Suprapubic skin (tissue), 4 donors: ENCODE measurements around the gene NCOA6. TPM values are rescaled to one million over a fixed set of nuclear protein-coding genes. Genes with fewer than 3 reads are reported as not detected.

ENCODE experiments used
- DNase-seq, 2 donors: peaks; one replicate each; pipeline ENCODE4 v3.0.0-alpha.2; 2019; ENCODE audit warnings: low spot score in 2 of 2
- H3K27ac ChIP-seq: fragments of 200-600 bp; sonication (generic); one replicate; pipeline ENCODE4 v1.5.1; 2019
- H3K27me3 ChIP-seq: fragments of 200-600 bp; sonication (generic); one replicate; pipeline ENCODE4 v1.5.1; 2019
- H3K36me3 ChIP-seq: fragments of 200-600 bp; sonication (generic); one replicate; pipeline ENCODE4 v1.5.1; 2019
- H3K4me1 ChIP-seq: fragments of 200-600 bp; sonication (generic); one replicate; pipeline ENCODE4 v1.5.1; 2019
- H3K4me3 ChIP-seq: fragments of 200-600 bp; sonication (generic); one replicate; pipeline ENCODE4 v1.5.1; 2019; ENCODE audit warnings: mild to moderate bottlenecking
- H3K9me3 ChIP-seq: fragments of 200-600 bp; sonication (generic); one replicate; pipeline ENCODE4 v1.5.1; 2019
- EP300 ChIP-seq: sonication (generic); formaldehyde crosslinking; IDR thresholded peaks from one replicate; pipeline ENCODE4 v1.6.1; 2017; ENCODE audit warnings: antibody characterized with exemption
- POLR2A ChIP-seq, 2 donors: fragments of 450-650 bp; IDR thresholded peaks; one replicate each; pipeline ENCODE4 v1.6.1; 2017; ENCODE audit warnings: antibody characterized with exemption in 2 of 2, mild to moderate bottlenecking in 2 of 2, moderate library complexity in 2 of 2
- POLR2AphosphoS5 ChIP-seq, 3 donors: sonication (generic); formaldehyde crosslinking; IDR thresholded peaks; one replicate each; pipeline ENCODE4 v1.6.1; 2017; ENCODE audit warnings: antibody characterized with exemption in 3 of 3
- WGBS: methylation state at CpG from one replicate; pipeline ENCODE4 v1.1.5; 2018; 5-methylcytosine and 5-hydroxymethylcytosine counted together
- total RNA-seq, 4 donors: library from RNA; depleted of rRNA; stranded (reverse); fragments of >200 nt; gene quantifications; one replicate each; pipeline ENCODE4 v1.1.0, GENCODE V29; 2016
- TF ChIP-seq, protein P1 (sequence below), 2 donors: fragments of 200-600 bp in 1 of 2; fragments of 450-650 bp in 1 of 2; sonication (generic) in 1 of 2; IDR thresholded peaks; one replicate each; pipeline ENCODE4 v1.5.1; 2016 to 2019; ENCODE audit warnings: antibody characterized with exemption in 2 of 2, mild to moderate bottlenecking in 1 of 2, moderate library complexity in 1 of 2

NCOA6 gene
- total RNA-seq, 4 donors from 2014 or later, result 27.7 to 48.4 (median 40.5) TPM

DNA sequence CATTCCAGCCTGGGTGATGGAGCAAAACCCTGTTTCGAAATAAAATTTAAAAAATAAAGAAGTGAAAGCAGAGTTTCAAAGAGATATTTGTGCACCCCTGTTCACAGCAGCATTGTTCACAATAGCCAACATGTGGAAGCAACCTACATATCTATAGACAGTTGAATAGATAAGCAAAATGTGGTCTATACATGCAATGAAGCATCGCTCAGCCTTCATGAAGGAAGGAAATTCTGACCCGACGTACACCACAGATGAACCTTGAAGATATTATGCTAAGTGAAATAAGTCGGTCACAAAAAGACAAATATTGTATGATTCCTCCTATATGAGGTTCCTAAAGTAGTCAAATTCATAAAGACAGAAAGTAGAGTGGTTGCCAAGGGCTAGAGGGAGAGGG is 6.5 kb upstream of the NCOA6 start:
- no peaks in the 10 kb centered on the region for H3K36me3 ChIP-seq
- TF ChIP-seq EP300, result no peak
- no peak for TF ChIP-seq POLR2AphosphoS5 (IDR thresholded peaks at IDR 0.05)
- TF ChIP-seq, protein P1, sequence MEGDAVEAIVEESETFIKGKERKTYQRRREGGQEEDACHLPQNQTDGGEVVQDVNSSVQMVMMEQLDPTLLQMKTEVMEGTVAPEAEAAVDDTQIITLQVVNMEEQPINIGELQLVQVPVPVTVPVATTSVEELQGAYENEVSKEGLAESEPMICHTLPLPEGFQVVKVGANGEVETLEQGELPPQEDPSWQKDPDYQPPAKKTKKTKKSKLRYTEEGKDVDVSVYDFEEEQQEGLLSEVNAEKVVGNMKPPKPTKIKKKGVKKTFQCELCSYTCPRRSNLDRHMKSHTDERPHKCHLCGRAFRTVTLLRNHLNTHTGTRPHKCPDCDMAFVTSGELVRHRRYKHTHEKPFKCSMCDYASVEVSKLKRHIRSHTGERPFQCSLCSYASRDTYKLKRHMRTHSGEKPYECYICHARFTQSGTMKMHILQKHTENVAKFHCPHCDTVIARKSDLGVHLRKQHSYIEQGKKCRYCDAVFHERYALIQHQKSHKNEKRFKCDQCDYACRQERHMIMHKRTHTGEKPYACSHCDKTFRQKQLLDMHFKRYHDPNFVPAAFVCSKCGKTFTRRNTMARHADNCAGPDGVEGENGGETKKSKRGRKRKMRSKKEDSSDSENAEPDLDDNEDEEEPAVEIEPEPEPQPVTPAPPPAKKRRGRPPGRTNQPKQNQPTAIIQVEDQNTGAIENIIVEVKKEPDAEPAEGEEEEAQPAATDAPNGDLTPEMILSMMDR (IDR thresholded peaks at IDR 0.05), result no peak
- no peak for TF ChIP-seq POLR2A (IDR thresholded peaks at IDR 0.05)
- no peak overlapping the region for H3K4me3 ChIP-seq
- H3K4me1 ChIP-seq, result no peaks in the 10 kb centered on the region
- no peak overlapping the region for H3K27ac ChIP-seq
- H3K9me3 ChIP-seq, result no peaks in the 10 kb centered on the region
- no peaks in the 10 kb centered on the region for H3K27me3 ChIP-seq
- 69% methylated on average over 5 of the region's 5 CpGs for WGBS
- no peak for DNase-seq

DNA sequence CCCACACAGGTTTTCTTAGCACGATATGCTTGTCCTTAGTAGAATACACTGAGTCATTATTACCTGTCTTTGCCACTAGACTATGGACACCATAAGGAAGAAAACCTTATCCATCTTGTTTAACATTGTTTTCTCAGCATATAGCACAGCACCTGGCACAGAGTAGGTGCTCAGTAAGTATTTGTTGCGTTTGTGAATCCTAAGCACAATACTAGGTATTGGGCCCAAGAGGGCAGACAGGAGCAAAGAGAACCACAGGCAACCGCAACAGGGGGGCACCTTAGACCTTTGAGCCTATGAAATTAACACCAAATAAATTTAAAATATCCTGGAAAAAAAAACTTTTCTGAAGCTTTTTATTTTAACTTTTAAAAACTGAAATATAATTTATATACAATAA is 3.7 kb upstream of the NCOA6 start:
- no peak overlapping the region for H3K27ac ChIP-seq
- H3K9me3 ChIP-seq, result no peaks in the 10 kb centered on the region
- no peaks in the 10 kb centered on the region for H3K36me3 ChIP-seq
- WGBS, result 81% methylated on average over 3 of the region's 3 CpGs
- DNase-seq, result no peak
- H3K4me3 ChIP-seq, result no peak overlapping the region
- peaks cover 9% of the 10 kb centered on the region for H3K4me1 ChIP-seq
- no peaks in the 10 kb centered on the region for H3K27me3 ChIP-seq
- TF ChIP-seq POLR2AphosphoS5 (IDR thresholded peaks at IDR 0.05), result no peak
- TF ChIP-seq EP300, result no peak

DNA sequence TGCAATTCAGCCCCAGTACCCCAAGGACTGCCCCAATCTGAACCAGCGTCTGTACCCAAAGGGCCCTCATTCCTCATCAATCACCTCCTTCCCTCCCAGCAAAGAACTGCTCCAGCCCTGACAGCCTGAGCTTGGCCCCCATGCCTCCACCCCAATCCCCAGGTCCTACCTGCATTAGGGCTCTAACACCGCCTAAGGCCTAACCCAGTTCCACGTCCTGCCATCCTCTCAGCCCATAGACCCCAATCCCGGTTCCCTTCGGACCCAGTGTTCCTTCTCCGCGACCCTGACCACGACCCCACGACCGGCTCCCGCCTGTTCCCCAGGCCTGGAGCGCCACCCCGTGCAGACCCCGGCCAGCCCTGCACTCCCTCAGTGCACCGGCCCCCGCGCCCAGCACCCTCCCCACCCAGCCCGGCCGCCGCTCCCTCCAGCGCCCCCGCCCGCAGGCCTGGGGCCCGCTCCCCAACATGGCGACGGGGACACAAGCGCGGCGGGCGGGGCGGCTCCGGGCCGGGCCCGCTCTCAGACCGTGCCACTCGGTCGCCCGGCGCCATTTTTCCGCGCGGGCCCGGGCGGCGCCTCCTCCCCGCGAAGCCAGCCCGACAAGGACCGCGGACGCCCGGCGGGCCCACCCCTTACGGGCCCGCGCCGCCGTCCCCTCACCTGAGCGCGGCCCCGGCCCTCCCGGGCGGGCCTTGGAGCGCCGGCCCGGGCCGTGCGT is 483 bp downstream of the NCOA6 start:
- Histone ChIP-seq H3K4me1 (peaks cover 37% of the 10 kb centered on the region), H3K27ac (peak overlapping the region; percentile 99), H3K36me3 (no peaks in the 10 kb centered on the region), H3K27me3 (no peaks in the 10 kb centered on the region), H3K9me3 (no peaks in the 10 kb centered on the region), H3K4me3 (peak overlapping the region; percentile 97)
- DNase-seq, result peak; percentile 78 to 82
- WGBS, result under 1% methylated on average over 28 of the region's 68 CpGs
- TF ChIP-seq POLR2A (IDR thresholded peaks at IDR 0.05), result no peak
- TF ChIP-seq, protein P1 (IDR thresholded peaks at IDR 0.05), result peak in 1 of 2 donors; percentile 7

DNA sequence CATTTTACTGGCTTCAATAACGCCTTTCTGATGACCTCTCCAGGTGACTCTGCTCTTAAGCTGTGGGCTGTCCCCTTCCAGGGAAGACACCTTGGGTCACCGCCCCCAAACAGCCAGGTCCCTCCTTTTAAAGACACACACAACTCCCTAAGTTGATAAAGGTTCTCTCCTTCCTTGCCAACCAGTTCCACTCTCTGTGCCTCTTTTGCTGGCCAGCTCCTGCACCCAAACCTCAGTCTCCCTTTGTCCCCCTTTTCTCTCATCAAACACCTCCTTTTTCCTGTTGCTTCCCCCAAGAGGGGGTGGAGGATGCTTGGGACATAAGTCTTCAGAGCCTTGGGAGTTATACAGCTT is 1.0 kb downstream of the NCOA6 start:
- 2% methylated on average over 2 of the region's 2 CpGs for whole genome bisulfite sequencing
- DNase-seq, result peak; percentile 73 to 83
- H3K27me3 ChIP-seq, result no peaks in the 10 kb centered on the region
- H3K4me1 ChIP-seq, result peaks cover 40% of the 10 kb centered on the region
- H3K36me3 ChIP-seq, result no peaks in the 10 kb centered on the region
- H3K4me3 ChIP-seq, result peak overlapping the region; percentile 97
- TF ChIP-seq EP300, result no peak
- no peak for TF ChIP-seq POLR2AphosphoS5 (IDR thresholded peaks at IDR 0.05)
- TF ChIP-seq, protein P1 (IDR thresholded peaks at IDR 0.05), result no peak
- no peak for TF ChIP-seq POLR2A (IDR thresholded peaks at IDR 0.05)
- H3K9me3 ChIP-seq, result no peaks in the 10 kb centered on the region
- peak overlapping the region; percentile 99 for H3K27ac ChIP-seq

DNA sequence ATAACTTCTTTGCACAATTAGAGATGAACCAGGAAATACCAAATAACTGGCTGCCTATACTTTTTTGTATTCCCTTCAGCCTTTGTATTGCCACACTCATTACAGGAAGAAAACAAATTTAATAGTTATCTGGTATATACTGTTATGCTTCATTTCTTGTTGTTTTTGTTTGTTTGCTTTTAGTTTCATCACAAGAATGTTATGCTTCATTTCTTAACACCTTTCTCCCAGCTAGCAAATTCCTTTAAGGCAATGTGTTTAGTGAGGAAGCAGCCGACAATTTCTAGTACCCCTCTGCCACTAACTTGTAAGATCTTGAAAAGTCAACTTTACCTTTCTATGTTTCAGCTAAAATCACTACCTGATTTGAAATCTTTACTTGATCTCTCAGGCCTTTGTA is 1.4 kb downstream of the NCOA6 start:
- 20% methylated on average over 1 of the region's 1 CpG for WGBS
- TF ChIP-seq EP300, result no peak
- no peak for TF ChIP-seq POLR2A (IDR thresholded peaks at IDR 0.05)
- TF ChIP-seq, protein P1 (IDR thresholded peaks at IDR 0.05), result no peak
- TF ChIP-seq POLR2AphosphoS5 (IDR thresholded peaks at IDR 0.05), result no peak
- H3K9me3 ChIP-seq, result no peaks in the 10 kb centered on the region
- no peaks in the 10 kb centered on the region for H3K36me3 ChIP-seq
- peaks cover 40% of the 10 kb centered on the region for H3K4me1 ChIP-seq
- H3K27me3 ChIP-seq, result no peaks in the 10 kb centered on the region
- no peak for DNase-seq
- H3K27ac ChIP-seq, result peak overlapping the region; percentile 99
- peak overlapping the region; percentile 97 for H3K4me3 ChIP-seq
